Measurements from ENCODE around the gene ZBTB11.
A peak's percentile ranks its signal among the peaks of the same experiment; 100 is the strongest.

DNA sequence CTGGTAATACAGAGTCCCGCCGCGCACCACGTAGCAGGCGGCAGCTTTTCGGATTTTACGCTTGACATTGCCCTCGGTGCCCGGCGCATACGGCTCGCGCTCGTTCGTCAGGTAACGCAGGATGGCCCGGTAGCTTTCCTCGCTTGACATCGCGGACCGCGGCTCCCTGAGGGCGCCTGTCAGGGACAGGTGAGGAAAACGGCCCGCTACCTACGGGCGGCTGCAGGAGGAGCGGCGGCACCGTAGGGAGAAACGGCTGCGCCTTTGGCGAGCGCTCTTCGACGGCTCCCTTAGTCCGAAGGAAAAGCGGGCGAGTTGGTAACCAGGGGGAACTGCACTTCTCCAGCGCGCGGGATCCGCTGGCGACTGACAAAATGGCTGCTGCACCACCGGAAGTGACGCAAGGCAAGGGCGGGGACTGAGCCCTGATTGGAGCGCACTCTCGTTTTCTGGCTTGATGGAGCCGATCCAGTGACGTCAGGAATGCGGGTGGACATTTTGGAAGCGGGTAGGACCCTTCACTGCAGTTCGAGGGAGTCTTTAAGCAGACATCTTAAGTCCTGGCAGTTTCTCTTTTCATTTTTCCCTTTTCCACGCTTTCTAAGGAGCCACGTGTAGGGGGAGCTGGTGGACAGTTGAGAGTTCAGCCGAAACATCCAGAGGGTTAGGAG is at the start of gene ZBTB11:
- TF ChIP-seq TAF1 (IDR thresholded peaks at IDR 0.05; ENCODE audit: borderline replicate concordance, low read depth, low read length) (no peak), POLR2AphosphoS5 (IDR thresholded peaks at IDR 0.05; ENCODE audit: low read depth, low read length) (peak; percentile 74)
